Mesenchymal stem cell (in vitro differentiated cells and primary cell): ENCODE data around the gene CPXM2.

ENCODE experiments used
- DNase-seq: peaks from one replicate; pipeline ENCODE4 v3.0.0-alpha.2; 2013
- H2AFZ ChIP-seq: one replicate; pipeline ENCODE4 v1.6.1; 2013; ENCODE audit warnings: low read depth, mild to moderate bottlenecking, control low read depth, inconsistent platforms, low read length, moderate library complexity
- H2AK5ac ChIP-seq: 2 replicates; pipeline ENCODE4 v1.6.1; 2013; ENCODE audit warnings: low read length, moderate library complexity, mild to moderate bottlenecking, inconsistent platforms; ENCODE audit not compliant: severe bottlenecking
- H2BK120ac ChIP-seq: one replicate; pipeline ENCODE4 v1.6.1; 2013; ENCODE audit warnings: low read depth, mild to moderate bottlenecking, inconsistent platforms, low read length, moderate library complexity
- H2BK12ac ChIP-seq, 2 experiments: one replicate each; pipeline ENCODE4 v1.6.1; 2013; ENCODE audit warnings: inconsistent platforms in 2 of 2, low read length in 2 of 2, mild to moderate bottlenecking in 2 of 2, moderate library complexity in 2 of 2, control low read depth in 1 of 2
- H2BK15ac ChIP-seq: one replicate; pipeline ENCODE4 v1.6.1; 2013; ENCODE audit warnings: mild to moderate bottlenecking, low read depth, inconsistent platforms; ENCODE audit not compliant: poor library complexity, severe bottlenecking
- H2BK5ac ChIP-seq: 2 replicates; pipeline ENCODE4 v1.6.1; 2013; ENCODE audit warnings: low read depth, mild to moderate bottlenecking, low read length, control low read depth, inconsistent platforms; ENCODE audit not compliant: poor library complexity, severe bottlenecking
- H3K14ac ChIP-seq, 2 experiments: one replicate each; pipeline ENCODE4 v1.6.1; 2013; ENCODE audit warnings: inconsistent platforms in 2 of 2, low read length in 2 of 2, control low read depth in 1 of 2, mild to moderate bottlenecking in 1 of 2, moderate library complexity in 1 of 2
- H3K18ac ChIP-seq, 2 experiments: one replicate each; pipeline ENCODE4 v1.6.1; 2013; ENCODE audit warnings: inconsistent platforms in 2 of 2, low read length in 2 of 2, control low read depth in 1 of 2, low read depth in 1 of 2, mild to moderate bottlenecking in 1 of 2
- H3K23ac ChIP-seq, 2 experiments: one replicate each; pipeline ENCODE4 v1.6.1; 2013; ENCODE audit warnings: inconsistent platforms in 2 of 2, low read length in 2 of 2, mild to moderate bottlenecking in 2 of 2, moderate library complexity in 2 of 2, control low read depth in 1 of 2
- H3K27ac ChIP-seq: 2 replicates; pipeline ENCODE4 v1.5.1; 2013; ENCODE audit warnings: mild to moderate bottlenecking, moderate library complexity, low read length, control low read depth, inconsistent platforms; ENCODE audit not compliant: poor library complexity, severe bottlenecking
- H3K27me3 ChIP-seq, 2 experiments: 2 replicates each; pipeline versions ENCODE4 v1.6.1 to v1.7.0; 2013; ENCODE audit warnings: low read length in 2 of 2, mild to moderate bottlenecking in 2 of 2, moderate library complexity in 2 of 2, control low read depth in 1 of 2, inconsistent platforms in 1 of 2; ENCODE audit not compliant: control insufficient read depth in 1 of 2, insufficient read depth in 1 of 2
- H3K36me3 ChIP-seq, 2 experiments: 2 replicates each; pipeline versions ENCODE4 v1.6.1 to v1.7.0; 2013; ENCODE audit warnings: low read length in 2 of 2, control low read depth in 1 of 2, inconsistent platforms in 1 of 2, low read depth in 1 of 2, mild to moderate bottlenecking in 1 of 2; ENCODE audit not compliant: insufficient read depth in 2 of 2, control insufficient read depth in 1 of 2
- H3K4ac ChIP-seq, 2 experiments: one replicate each; pipeline ENCODE4 v1.6.1; 2013; ENCODE audit warnings: inconsistent platforms in 2 of 2, low read length in 2 of 2, mild to moderate bottlenecking in 2 of 2, moderate library complexity in 2 of 2, control low read depth in 1 of 2, low read depth in 1 of 2
- H3K4me1 ChIP-seq: 2 replicates; pipeline ENCODE4 v1.6.1; 2013; ENCODE audit warnings: low read depth, low read length, control low read depth; ENCODE audit not compliant: control insufficient read depth, insufficient read depth
- H3K4me2 ChIP-seq: 2 replicates; pipeline ENCODE4 v1.6.1; 2013; ENCODE audit warnings: low read length, mild to moderate bottlenecking, inconsistent platforms; ENCODE audit not compliant: poor library complexity, severe bottlenecking
- H3K4me3 ChIP-seq, 2 experiments: 2 replicates each; pipeline versions ENCODE4 v1.5.1 to v1.7.0; 2013; ENCODE audit warnings: low read length in 2 of 2, mild to moderate bottlenecking in 2 of 2, control low read depth in 1 of 2, low read depth in 1 of 2; ENCODE audit not compliant: insufficient read depth in 1 of 2
- H3K79me1 ChIP-seq: replicated peaks from 2 replicates; pipeline ENCODE4 v1.6.1; 2013; ENCODE audit warnings: mild to moderate bottlenecking, control low read depth, low read length, inconsistent platforms; ENCODE audit not compliant: poor library complexity, severe bottlenecking
- H3K9ac ChIP-seq: 2 replicates; pipeline ENCODE4 v1.7.0; 2013; ENCODE audit warnings: mild to moderate bottlenecking, low read length, moderate library complexity
- H3K9me3 ChIP-seq: 2 replicates; pipeline ENCODE4 v1.7.0; 2013; ENCODE audit warnings: mild to moderate bottlenecking, low read length; ENCODE audit not compliant: control insufficient read depth
- H4K8ac ChIP-seq: one replicate; pipeline ENCODE4 v1.6.1; 2013; ENCODE audit warnings: inconsistent platforms, mild to moderate bottlenecking, low read length, moderate library complexity
- H4K91ac ChIP-seq: one replicate; pipeline ENCODE4 v1.6.1; 2013; ENCODE audit warnings: mild to moderate bottlenecking, low read length, inconsistent platforms
- WGBS: methylation state at CpG from one replicate; pipeline ENCODE4 v1.1.7; 2013; ENCODE audit warnings: mixed read lengths; 5-methylcytosine and 5-hydroxymethylcytosine counted together

Gene CPXM2

GRCh38 chr10:123786306-123786705, 105.3 kb downstream of the CPXM2 start:
- H3K79me1 ChIP-seq = no peaks in the 10 kb centered on the region

DNA sequence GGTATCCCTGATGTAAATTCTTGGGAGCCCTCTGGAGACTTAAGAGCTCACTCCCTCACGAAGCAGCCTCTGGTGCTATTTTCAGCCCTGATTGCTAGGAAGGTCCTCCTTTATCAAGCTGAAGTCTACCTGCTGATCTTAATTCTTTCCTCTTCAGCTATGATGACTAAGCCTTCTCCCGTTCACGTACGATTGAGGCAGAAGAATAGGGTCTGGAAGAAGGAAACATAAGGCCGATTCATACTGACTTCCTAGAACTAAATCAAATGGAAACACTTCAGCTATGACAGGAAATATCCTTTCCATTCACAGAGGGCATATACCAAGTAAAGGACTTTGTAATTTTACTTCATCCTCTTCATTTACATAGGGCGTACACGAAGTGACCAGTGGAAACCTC, 107.0 kb downstream of the CPXM2 start:
- Histone ChIP-seq H2AK5ac (no peak overlapping the region), H3K27ac (no peak overlapping the region), H3K23ac (no peak overlapping the region), H3K36me3 (peaks cover 0 to 9% of the 10 kb centered on the region in 2 experiments), H3K4ac (no peak overlapping the region), H3K9ac (no peak overlapping the region), H3K14ac (no peak overlapping the region), H3K27me3 (no peaks in the 10 kb centered on the region), H2BK15ac (no peak overlapping the region), H3K4me2 (no peak overlapping the region), H3K4me3 (no peak overlapping the region), H3K4me1 (no peaks in the 10 kb centered on the region), H4K8ac (no peak overlapping the region), H2AFZ (no peak overlapping the region), H3K9me3 (peaks cover 7% of the 10 kb centered on the region), H2BK5ac (no peak overlapping the region), H2BK120ac (no peak overlapping the region), H3K79me1 (no peaks in the 10 kb centered on the region), H2BK12ac (no peak overlapping the region), H4K91ac (no peak overlapping the region), H3K18ac (no peak overlapping the region)
- DNase-seq = no peak
- WGBS = 76% methylated on average over 7 of the region's 7 CpGs

More at GRCh38 chr10:123786306-123786705, 105.3 kb downstream of the CPXM2 start:
- Histone ChIP-seq H3K18ac (no peak overlapping the region), H3K36me3 (peaks cover 0 to 7% of the 10 kb centered on the region in 2 experiments), H2BK12ac (no peak overlapping the region), H3K14ac (no peak overlapping the region), H2BK5ac (no peak overlapping the region), H3K27me3 (no peaks in the 10 kb centered on the region), H3K4me2 (no peak overlapping the region), H3K27ac (no peak overlapping the region), H3K9me3 (peaks cover 7% of the 10 kb centered on the region), H2BK15ac (no peak overlapping the region), H3K4ac (no peak overlapping the region), H4K8ac (no peak overlapping the region), H3K9ac (no peak overlapping the region), H3K4me1 (no peaks in the 10 kb centered on the region), H2AFZ (no peak overlapping the region), H3K23ac (no peak overlapping the region), H4K91ac (no peak overlapping the region), H3K4me3 (no peak overlapping the region), H2AK5ac (no peak overlapping the region), H2BK120ac (no peak overlapping the region)
- no peak for DNase-seq
- WGBS = 97% methylated on average over 5 of the region's 7 CpGs

DNA sequence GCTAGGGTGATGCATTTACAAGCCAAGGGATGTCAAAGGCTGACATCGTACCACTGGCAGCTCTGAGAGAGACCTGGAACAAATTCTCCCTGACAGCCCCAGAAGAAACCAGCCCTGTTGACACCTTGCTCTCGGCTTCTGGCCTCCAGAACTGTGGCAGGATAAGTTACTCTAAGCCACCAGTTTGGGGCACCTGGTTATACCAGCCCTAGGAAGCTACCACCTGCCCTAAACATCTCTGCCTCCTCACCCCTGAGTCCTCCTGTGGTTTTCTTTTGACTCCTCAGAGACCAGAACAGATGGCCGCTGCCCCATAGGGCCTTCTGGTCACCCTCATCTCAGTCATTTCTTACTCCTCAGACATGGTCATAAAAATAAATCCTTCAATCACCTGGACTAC, 107.4 kb downstream of the CPXM2 start:
- H3K27ac ChIP-seq = no peak overlapping the region
- H2AFZ ChIP-seq = no peak overlapping the region
- no peak overlapping the region for H2BK15ac ChIP-seq
- H2AK5ac ChIP-seq = no peak overlapping the region
- H3K23ac ChIP-seq = no peak overlapping the region
- WGBS = 62% methylated on average over 3 of the region's 3 CpGs
- no peak overlapping the region for H4K8ac ChIP-seq
- H3K4me1 ChIP-seq = no peaks in the 10 kb centered on the region
- H2BK120ac ChIP-seq = no peak overlapping the region
- peaks cover 4% of the 10 kb centered on the region for H3K9me3 ChIP-seq
- no peak overlapping the region for H4K91ac ChIP-seq
- no peak overlapping the region for H3K4me3 ChIP-seq
- H3K14ac ChIP-seq = no peak overlapping the region
- peaks cover 0 to 11% of the 10 kb centered on the region in 2 experiments for H3K36me3 ChIP-seq
- H3K4me2 ChIP-seq = no peak overlapping the region
- no peak overlapping the region for H2BK5ac ChIP-seq
- H3K79me1 ChIP-seq = no peaks in the 10 kb centered on the region
- no peak overlapping the region for H3K9ac ChIP-seq
- no peak overlapping the region for H3K18ac ChIP-seq
- H2BK12ac ChIP-seq = no peak overlapping the region
- H3K27me3 ChIP-seq = no peaks in the 10 kb centered on the region
- no peak for DNase-seq
- H3K4ac ChIP-seq = no peak overlapping the region

- Histone ChIP-seq H3K18ac (no peak overlapping the region), H3K4me3 (no peak overlapping the region), H3K27me3 (no peaks in the 10 kb centered on the region), H3K4me1 (no peaks in the 10 kb centered on the region), H3K36me3 (peaks cover 0 to 11% of the 10 kb centered on the region in 2 experiments), H2BK120ac (no peak overlapping the region), H3K23ac (no peak overlapping the region), H4K91ac (no peak overlapping the region), H2BK12ac (no peak overlapping the region), H2BK15ac (no peak overlapping the region), H3K79me1 (no peaks in the 10 kb centered on the region), H3K9me3 (no peaks in the 10 kb centered on the region), H4K8ac (no peak overlapping the region), H3K14ac (no peak overlapping the region), H2BK5ac (no peak overlapping the region), H3K4me2 (no peak overlapping the region), H2AK5ac (no peak overlapping the region), H3K27ac (no peak overlapping the region), H3K4ac (no peak overlapping the region), H3K9ac (no peak overlapping the region), H2AFZ (no peak overlapping the region)
- DNase-seq = no peak
- 33% methylated on average over 3 of the region's 3 CpGs for WGBS
Measured at GRCh38 chr10:123783296-123783695, 108.3 kb downstream of the CPXM2 start.
